Stomach (tissue), 9 donors: ENCODE data around the gene HNF1B. TPM values are rescaled to one million over a fixed set of nuclear protein-coding genes. Genes with fewer than 3 reads are reported as not detected.

Source experiments
- DNase-seq, 2 donors: peaks; one replicate each; pipeline versions ENCODE4 v3.0.0 to v3.0.0-alpha.2; 2013 to 2019
- H3K27ac ChIP-seq, 5 donors: fragments of 200-600 bp in 4 of 5; sonication (generic) in 4 of 5; one replicate each; pipeline ENCODE4 v1.5.1; 2013 to 2019; ENCODE audit warnings: mild to moderate bottlenecking in 1 of 5, moderate library complexity in 1 of 5
- H3K27me3 ChIP-seq, 3 donors: fragments of 200-600 bp; sonication (generic); one replicate each; pipeline ENCODE4 v1.5.1; 2017 to 2019; ENCODE audit warnings: mixed run types in 1 of 3
- H3K36me3 ChIP-seq, 4 donors: fragments of 200-600 bp; sonication (generic); 1 replicate in 3 of 4; 2 replicates in 1 of 4; pipeline ENCODE4 v1.5.1; 2016 to 2019
- H3K4me1 ChIP-seq, 4 donors: fragments of 200-600 bp; sonication (generic); one replicate each; pipeline ENCODE4 v1.5.1; 2016 to 2019
- H3K4me3 ChIP-seq, 4 donors: fragments of 200-600 bp; sonication (generic) in 3 of 4; one replicate each; pipeline ENCODE4 v1.5.1; 2016 to 2019; ENCODE audit warnings: mild to moderate bottlenecking in 1 of 4
- H3K9me3 ChIP-seq, 4 donors: fragments of 200-600 bp; sonication (generic); one replicate each; pipeline ENCODE4 v1.5.1; 2016 to 2019
- EP300 ChIP-seq: sonication (generic); formaldehyde crosslinking; IDR thresholded peaks from one replicate; pipeline ENCODE4 v1.6.1; 2017; ENCODE audit warnings: antibody characterized with exemption
- POLR2A ChIP-seq, 4 donors: fragments of 450-650 bp; IDR thresholded peaks; one replicate each; pipeline ENCODE4 v1.6.1; 2016; ENCODE audit warnings: antibody characterized with exemption in 4 of 4, control low read depth in 2 of 4, mild to moderate bottlenecking in 1 of 4, moderate library complexity in 1 of 4
- POLR2AphosphoS5 ChIP-seq, 3 donors: sonication (generic); formaldehyde crosslinking; IDR thresholded peaks; one replicate each; pipeline ENCODE4 v1.6.1; 2016; ENCODE audit warnings: antibody characterized with exemption in 3 of 3
- WGBS, 5 donors: extraction: QIAGEN DNeasy Blood & Tissue Kit in 3 of 5; methylation state at CpG; one replicate each; pipeline versions ENCODE4 v1.1.5 to v1.1.7; 2013 to 2018; 5-methylcytosine and 5-hydroxymethylcytosine counted together
- intact Hi-C: fragments of 100-400 bp; cut with DNase I; formaldehyde crosslinking; loops from one replicate; pipeline ENCODE4 v1.15.1; 2023; ENCODE audit warnings: low total_unique reads
- polyA plus RNA-seq, 3 donors: library from polyadenylated mRNA; stranded (reverse); fragments of 200-250 nt; gene quantifications; one replicate each; pipeline ENCODE4 v1.2.3, GENCODE V29; 2013
- total RNA-seq, 5 donors: library from RNA; depleted of rRNA; stranded (reverse); fragments of >200 nt; gene quantifications; one replicate each; pipeline versions ENCODE4 v1.1.0 to v1.2.3, GENCODE V29; 2014 to 2016
- TF ChIP-seq, protein P1 (sequence below), 7 experiments: fragments of 450-650 bp in 4 of 7; fragments of 200-600 bp in 3 of 7; sonication (generic) in 3 of 7; IDR thresholded peaks; one replicate each; pipeline ENCODE4 v1.5.1; 2016 to 2019; ENCODE audit warnings: antibody characterized with exemption in 7 of 7, control low read depth in 2 of 7, mild to moderate bottlenecking in 1 of 7
- donor health status: healthy with polysubstance abuse.
- donor health status: Bipolar disorder and iron deficiency.
- donor health status: healthy.

HNF1B gene
- total and polyA plus RNA-seq, 8 donors = 0.58 to 19.2 (median 7.0) TPM

DNA sequence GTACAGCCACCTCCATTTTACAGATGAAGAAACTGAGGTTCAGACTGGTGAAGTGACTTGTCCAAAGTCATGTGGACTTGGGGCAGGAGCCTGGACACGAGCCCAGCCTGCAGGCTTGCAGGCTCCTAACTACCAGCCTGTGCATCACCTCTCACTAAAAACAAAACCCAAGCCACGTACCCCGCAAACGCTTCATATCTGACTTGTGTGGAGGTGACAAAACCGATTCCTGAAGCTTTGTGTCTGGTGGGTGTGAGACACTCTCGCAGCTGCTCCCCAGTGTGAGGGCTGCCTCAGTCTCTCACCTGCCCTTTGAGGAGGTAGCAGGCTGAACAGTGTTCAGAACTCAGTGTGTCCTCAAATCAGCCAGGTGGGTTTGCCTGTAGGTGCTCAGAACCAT lies 8.4 kb downstream of the HNF1B start:
- intact Hi-C loops = no loop called here
- peaks cover 12 to 70% (median 14%) of the 10 kb centered on the region in 3 donors for H3K27me3 ChIP-seq
- no peak overlapping the region for H3K4me3 ChIP-seq
- H3K27ac ChIP-seq = no peak overlapping the region
- peaks cover 0 to 25% (median 10%) of the 10 kb centered on the region in 4 donors for H3K36me3 ChIP-seq
- WGBS, 5 donors = 81 to 89% (median 84%) methylated on average over 6 of the region's 6 CpGs
- TF ChIP-seq POLR2AphosphoS5 (IDR thresholded peaks at IDR 0.05) (no peak), POLR2A (IDR thresholded peaks at IDR 0.05) (no peak), EP300 (no peak)
- TF ChIP-seq, protein P1, sequence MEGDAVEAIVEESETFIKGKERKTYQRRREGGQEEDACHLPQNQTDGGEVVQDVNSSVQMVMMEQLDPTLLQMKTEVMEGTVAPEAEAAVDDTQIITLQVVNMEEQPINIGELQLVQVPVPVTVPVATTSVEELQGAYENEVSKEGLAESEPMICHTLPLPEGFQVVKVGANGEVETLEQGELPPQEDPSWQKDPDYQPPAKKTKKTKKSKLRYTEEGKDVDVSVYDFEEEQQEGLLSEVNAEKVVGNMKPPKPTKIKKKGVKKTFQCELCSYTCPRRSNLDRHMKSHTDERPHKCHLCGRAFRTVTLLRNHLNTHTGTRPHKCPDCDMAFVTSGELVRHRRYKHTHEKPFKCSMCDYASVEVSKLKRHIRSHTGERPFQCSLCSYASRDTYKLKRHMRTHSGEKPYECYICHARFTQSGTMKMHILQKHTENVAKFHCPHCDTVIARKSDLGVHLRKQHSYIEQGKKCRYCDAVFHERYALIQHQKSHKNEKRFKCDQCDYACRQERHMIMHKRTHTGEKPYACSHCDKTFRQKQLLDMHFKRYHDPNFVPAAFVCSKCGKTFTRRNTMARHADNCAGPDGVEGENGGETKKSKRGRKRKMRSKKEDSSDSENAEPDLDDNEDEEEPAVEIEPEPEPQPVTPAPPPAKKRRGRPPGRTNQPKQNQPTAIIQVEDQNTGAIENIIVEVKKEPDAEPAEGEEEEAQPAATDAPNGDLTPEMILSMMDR (IDR thresholded peaks at IDR 0.05) = no peak
- H3K4me1 ChIP-seq = peaks cover 0 to 8% (median 3%) of the 10 kb centered on the region in 4 donors
- DNase-seq = no peak
- H3K9me3 ChIP-seq = no peaks in the 10 kb centered on the region

DNA sequence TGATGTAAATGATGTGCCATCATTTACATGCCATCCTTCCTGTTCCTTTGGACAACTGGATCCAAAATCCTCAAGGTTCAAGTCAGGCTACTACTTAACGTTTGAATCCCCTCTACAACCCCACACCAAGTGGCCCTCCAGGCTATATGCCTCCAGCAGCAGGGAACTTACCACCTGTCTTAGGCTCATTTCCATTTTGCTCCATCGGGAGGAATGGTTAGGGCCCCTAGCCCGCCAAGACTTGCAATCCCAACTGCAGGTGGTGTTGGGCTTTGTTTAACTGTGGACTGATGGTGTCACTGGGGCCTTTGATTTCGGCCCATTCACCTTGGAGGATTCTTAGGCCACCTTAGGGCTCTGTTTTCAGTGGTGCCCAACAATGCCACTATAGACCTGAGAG lies 9.7 kb downstream of the HNF1B start:
- Histone ChIP-seq H3K27ac (no peak overlapping the region), H3K27me3 (peaks cover 4 to 65% (median 10%) of the 10 kb centered on the region in 3 donors), H3K4me3 (no peak overlapping the region), H3K4me1 (peaks cover 0 to 3% (median 0%) of the 10 kb centered on the region in 4 donors), H3K36me3 (peaks cover 0 to 33% (median 19%) of the 10 kb centered on the region in 4 donors), H3K9me3 (no peaks in the 10 kb centered on the region)
- 63 to 90% (median 82%) methylated on average over 4 of the region's 4 CpGs for WGBS, 5 donors
- intact Hi-C loops = no loop called here
- TF ChIP-seq, protein P1 (IDR thresholded peaks at IDR 0.05) = no peak
- TF ChIP-seq POLR2A (IDR thresholded peaks at IDR 0.05) (no peak), EP300 (no peak)
- DNase-seq = no peak

DNA sequence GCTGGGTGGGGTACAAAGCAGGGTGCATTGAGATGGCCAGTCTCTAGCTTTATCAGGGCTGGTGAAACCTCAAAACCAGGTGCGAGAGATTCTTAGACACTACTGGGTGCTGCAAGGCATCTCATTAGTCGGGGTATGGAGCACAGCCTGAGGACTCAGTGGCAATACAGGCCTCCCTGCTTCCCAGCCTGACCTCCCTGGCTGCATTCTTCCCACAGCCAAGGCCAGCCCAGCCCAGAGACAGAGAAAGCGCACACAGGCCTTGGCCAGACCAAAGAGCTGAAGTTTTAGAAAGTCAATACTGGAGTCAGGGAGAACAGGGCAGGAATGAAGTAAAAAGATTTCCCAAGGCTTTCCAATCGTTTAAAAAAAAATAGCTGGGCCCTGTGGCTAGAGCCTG lies 12.5 kb downstream of the HNF1B start:
- DNase-seq = no peak
- Histone ChIP-seq H3K4me1 (peaks cover 0 to 6% (median 2%) of the 10 kb centered on the region in 4 donors), H3K27ac (no peak overlapping the region), H3K9me3 (no peaks in the 10 kb centered on the region), H3K4me3 (no peak overlapping the region), H3K27me3 (peaks cover 0 to 42% (median 0%) of the 10 kb centered on the region in 3 donors), H3K36me3 (peaks cover 0 to 33% (median 20%) of the 10 kb centered on the region in 4 donors)
- WGBS, 5 donors = 77 to 88% (median 82%) methylated on average over 4 of the region's 4 CpGs
- intact Hi-C loops = no loop called here
- TF ChIP-seq EP300 (no peak), POLR2A (IDR thresholded peaks at IDR 0.05) (no peak), POLR2AphosphoS5 (IDR thresholded peaks at IDR 0.05) (no peak)
- TF ChIP-seq, protein P1 (IDR thresholded peaks at IDR 0.05) = no peak

DNA sequence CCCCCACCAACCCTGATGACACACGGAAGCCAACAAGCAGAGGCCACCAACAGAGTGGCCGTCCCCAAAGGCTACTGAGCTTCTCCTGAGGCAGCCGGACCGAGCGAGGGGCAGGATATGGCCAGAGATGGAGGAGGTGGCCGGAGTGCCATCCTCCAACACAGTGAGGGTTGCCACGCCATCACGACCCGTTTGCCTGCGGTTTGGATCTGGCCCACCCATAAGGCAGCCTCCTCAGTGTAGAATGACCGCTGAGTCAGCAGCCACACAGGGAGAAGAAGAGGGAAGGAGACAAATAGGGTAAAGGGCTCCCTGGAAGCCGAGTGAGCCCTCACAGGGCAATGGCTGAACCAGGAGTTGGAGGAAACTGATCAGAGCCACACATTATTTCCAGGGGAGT lies 13.8 kb downstream of the HNF1B start:
- H3K9me3 ChIP-seq = no peaks in the 10 kb centered on the region
- DNase-seq = no peak
- no peak overlapping the region for H3K4me3 ChIP-seq
- intact Hi-C loops = no loop called here
- 90 to 98% (median 92%) methylated on average over 12 of the region's 12 CpGs for WGBS, 5 donors
- no peak overlapping the region for H3K27ac ChIP-seq
- H3K27me3 ChIP-seq = peaks cover 0 to 29% (median 0%) of the 10 kb centered on the region in 3 donors
- peaks cover 0 to 30% (median 20%) of the 10 kb centered on the region in 4 donors for H3K36me3 ChIP-seq
- H3K4me1 ChIP-seq = peaks cover 0 to 13% (median 12%) of the 10 kb centered on the region in 4 donors
- TF ChIP-seq EP300 (no peak), POLR2A (IDR thresholded peaks at IDR 0.05) (no peak), POLR2AphosphoS5 (IDR thresholded peaks at IDR 0.05) (no peak)
- TF ChIP-seq, protein P1 (IDR thresholded peaks at IDR 0.05) = no peak
